GM23248 (cell line): ENCODE measurements around the gene CNTNAP4. TPM values are rescaled to one million over a fixed set of nuclear protein-coding genes. Genes with fewer than 3 reads are reported as not detected.

Experiments
- DNase-seq: peaks from one replicate; pipeline ENCODE4 v3.0.0-alpha.2; 2015
- H2AFZ ChIP-seq: fragments of 200-600 bp; sonication (generic); 2 replicates; pipeline ENCODE4 v1.6.1; 2016; ENCODE audit warnings: antibody characterized with exemption
- H3F3A ChIP-seq: fragments of 200-600 bp; sonication (generic); 2 replicates; pipeline ENCODE4 v1.6.1; 2016; ENCODE audit warnings: mild to moderate bottlenecking, antibody characterized with exemption, mixed run types; ENCODE audit not compliant: insufficient read depth
- H3K27ac ChIP-seq: fragments of 200-600 bp; sonication (generic); 2 replicates; pipeline ENCODE4 v1.5.1; 2016; ENCODE audit warnings: mild to moderate bottlenecking
- H3K27me3 ChIP-seq: fragments of 200-600 bp; sonication (generic); replicated peaks from 2 replicates; pipeline ENCODE4 v1.6.1; 2016; ENCODE audit warnings: mild to moderate bottlenecking; ENCODE audit not compliant: insufficient read depth
- H3K36me3 ChIP-seq: fragments of 200-600 bp; sonication (generic); 2 replicates; pipeline ENCODE4 v1.6.1; 2016; ENCODE audit warnings: low read depth, mild to moderate bottlenecking
- H3K4me1 ChIP-seq: fragments of 200-600 bp; sonication (generic); 2 replicates; pipeline ENCODE4 v1.6.1; 2016; ENCODE audit warnings: mild to moderate bottlenecking; ENCODE audit not compliant: insufficient read depth
- H3K4me2 ChIP-seq: fragments of 200-600 bp; sonication (generic); one replicate; pipeline ENCODE4 v1.6.1; 2016; ENCODE audit warnings: mild to moderate bottlenecking; ENCODE audit not compliant: unreplicated experiment
- H3K4me3 ChIP-seq: fragments of 200-600 bp; sonication (generic); 2 replicates; pipeline ENCODE4 v1.5.1; 2016; ENCODE audit warnings: mild to moderate bottlenecking
- H3K79me2 ChIP-seq: fragments of 200-600 bp; sonication (generic); 2 replicates; pipeline ENCODE4 v1.6.1; 2016; ENCODE audit warnings: mild to moderate bottlenecking; ENCODE audit not compliant: insufficient read depth
- H3K9ac ChIP-seq: fragments of 200-600 bp; sonication (generic); 2 replicates; pipeline ENCODE4 v1.6.1; 2016; ENCODE audit warnings: mild to moderate bottlenecking
- H3K9me2 ChIP-seq: fragments of 200-600 bp; sonication (generic); 2 replicates; pipeline ENCODE4 v1.6.1; 2016; ENCODE audit warnings: mixed run types, mild to moderate bottlenecking, moderate library complexity; ENCODE audit not compliant: insufficient read depth
- H3K9me3 ChIP-seq: fragments of 200-600 bp; sonication (generic); one replicate; pipeline ENCODE4 v1.6.1; 2017; ENCODE audit warnings: low read depth
- H4K20me1 ChIP-seq: fragments of 200-600 bp; sonication (generic); 2 replicates; pipeline ENCODE4 v1.6.0; 2016; ENCODE audit not compliant: insufficient read depth
- EZH2 ChIP-seq: fragments of 200-600 bp; sonication (generic); IDR thresholded peaks from 2 replicates; pipeline ENCODE4 v1.6.1; 2018; ENCODE audit warnings: antibody characterized with exemption, mild to moderate bottlenecking; ENCODE audit not compliant: insufficient read depth, poor library complexity, severe bottlenecking
- EZH2phosphoT487 ChIP-seq: fragments of 200-600 bp; sonication (generic); IDR thresholded peaks from 2 replicates; pipeline ENCODE4 v1.6.1; 2018; ENCODE audit warnings: antibody characterized with exemption, moderate library complexity, mild to moderate bottlenecking, low read depth; ENCODE audit not compliant: insufficient read depth
- WGBS, 2 experiments: methylation state at CpG; one replicate each; pipeline ENCODE4 v1.1.6; 2015 to 2017; ENCODE audit warnings: low lambda C conversion rate in 2 of 2, low coverage in 1 of 2; ENCODE audit errors: missing lambda C conversion rate in 2 of 2; 5-methylcytosine and 5-hydroxymethylcytosine counted together
- in situ Hi-C: fragments of 300-500 bp; cut with MboI; formaldehyde crosslinking; loops from 2 replicates; pipeline ENCODE4 v1.15.0; 2020
- polyA plus RNA-seq: library from polyadenylated mRNA; unstranded; fragments of >200 nt; fragmentation: Nextera tagmentation; extraction: Ambion mirVana; gene quantifications from 2 replicates; pipeline ENCODE4 v1.2.1, GENCODE V29; 2016
- total RNA-seq: library from RNA; depleted of rRNA; stranded (reverse); fragments of >200 nt; shearing (Covaris generic); gene quantifications from 2 replicates; pipeline ENCODE4 v1.2.3, GENCODE V29; 2014

Gene CNTNAP4
- total and polyA plus RNA-seq, 2 experiments from 2014 or later, result not detected

- Histone ChIP-seq H3K4me1 (no peaks in the 10 kb centered on the region), H3F3A (no peaks in the 10 kb centered on the region), H3K9me3 (peaks cover 5% of the 10 kb centered on the region), H3K27me3 (no peaks in the 10 kb centered on the region), H2AFZ (no peak overlapping the region), H3K27ac (no peak overlapping the region), H3K79me2 (no peaks in the 10 kb centered on the region), H4K20me1 (no peaks in the 10 kb centered on the region), H3K9ac (no peak overlapping the region), H3K4me2 (no peak overlapping the region), H3K36me3 (no peaks in the 10 kb centered on the region), H3K4me3 (no peak overlapping the region), H3K9me2 (no peaks in the 10 kb centered on the region)
- 8 to 12% methylated on average over 3 of the region's 3 CpGs for WGBS, 2 experiments
- DNase-seq, result no peak
- in situ Hi-C loops, result no loop called here
- TF ChIP-seq EZH2phosphoT487 (no peak), EZH2 (no peak)
These were observed 262.4 kb downstream of the CNTNAP4 start for GRCh38 chr16:76539609-76540008.

GRCh38 chr16:76541070-76541469, 263.9 kb downstream of the CNTNAP4 start:
- no peak overlapping the region for H3K4me3 ChIP-seq
- no peaks in the 10 kb centered on the region for H4K20me1 ChIP-seq
- H3K9me3 ChIP-seq, result peaks cover 5% of the 10 kb centered on the region
- H3K9me2 ChIP-seq, result no peaks in the 10 kb centered on the region
- in situ Hi-C loops, result no loop called here
- no peaks in the 10 kb centered on the region for H3F3A ChIP-seq
- H3K27me3 ChIP-seq, result no peaks in the 10 kb centered on the region
- H2AFZ ChIP-seq, result no peak overlapping the region
- DNase-seq, result no peak
- H3K79me2 ChIP-seq, result no peaks in the 10 kb centered on the region
- no peaks in the 10 kb centered on the region for H3K4me1 ChIP-seq
- H3K9ac ChIP-seq, result no peak overlapping the region
- no peaks in the 10 kb centered on the region for H3K36me3 ChIP-seq
- no peak for TF ChIP-seq EZH2
- TF ChIP-seq EZH2phosphoT487, result no peak
- WGBS, 2 experiments, result 15 to 21% methylated on average over 1 of the region's 1 CpG
- no peak overlapping the region for H3K4me2 ChIP-seq
- no peak overlapping the region for H3K27ac ChIP-seq

GRCh38 chr16:76565542-76565941, 288.3 kb downstream of the CNTNAP4 start:
- H3K27me3 ChIP-seq, result no peaks in the 10 kb centered on the region
- H3K9me2 ChIP-seq, result no peaks in the 10 kb centered on the region
- no peaks in the 10 kb centered on the region for H3K9me3 ChIP-seq
- DNase-seq, result no peak
- H3K27ac ChIP-seq, result no peak overlapping the region
- no peak for TF ChIP-seq EZH2
- H3K4me1 ChIP-seq, result no peaks in the 10 kb centered on the region
- H3K4me2 ChIP-seq, result no peak overlapping the region
- no peak overlapping the region for H3K4me3 ChIP-seq
- H2AFZ ChIP-seq, result no peak overlapping the region
- no peaks in the 10 kb centered on the region for H3K79me2 ChIP-seq
- no peaks in the 10 kb centered on the region for H4K20me1 ChIP-seq
- in situ Hi-C loops, result no loop called here
- no peak overlapping the region for H3K9ac ChIP-seq
- H3K36me3 ChIP-seq, result no peaks in the 10 kb centered on the region
- H3F3A ChIP-seq, result no peaks in the 10 kb centered on the region
- WGBS, 2 experiments, result 12 to 24% methylated on average over 2 of the region's 2 CpGs

- Histone ChIP-seq H3K9ac (no peak overlapping the region), H3K27ac (no peak overlapping the region), H3K4me3 (no peak overlapping the region), H3K27me3 (no peaks in the 10 kb centered on the region), H3K9me3 (no peaks in the 10 kb centered on the region), H3K4me1 (no peaks in the 10 kb centered on the region), H3K79me2 (no peaks in the 10 kb centered on the region), H2AFZ (no peak overlapping the region), H3F3A (no peaks in the 10 kb centered on the region), H3K4me2 (no peak overlapping the region), H3K36me3 (no peaks in the 10 kb centered on the region), H4K20me1 (no peaks in the 10 kb centered on the region), H3K9me2 (no peaks in the 10 kb centered on the region)
- 19 to 28% methylated on average over 3 of the region's 3 CpGs for WGBS, 2 experiments
- DNase-seq, result no peak
- in situ Hi-C loops, result no loop called here
- TF ChIP-seq EZH2 (no peak), EZH2phosphoT487 (no peak)
These were observed 294.6 kb downstream of the CNTNAP4 start for GRCh38 chr16:76571755-76572154.

- H2AFZ ChIP-seq, result no peak overlapping the region
- WGBS, 2 experiments, result 46 to 54% methylated on average over 2 of the region's 2 CpGs
- H3K27ac ChIP-seq, result no peak overlapping the region
- no peak for DNase-seq
- H3K27me3 ChIP-seq, result no peaks in the 10 kb centered on the region
- H3K36me3 ChIP-seq, result no peaks in the 10 kb centered on the region
- H3K79me2 ChIP-seq, result no peaks in the 10 kb centered on the region
- no peak overlapping the region for H3K4me3 ChIP-seq
- H3K9me3 ChIP-seq, result no peaks in the 10 kb centered on the region
- TF ChIP-seq EZH2phosphoT487 (no peak), EZH2 (no peak)
- H3F3A ChIP-seq, result no peaks in the 10 kb centered on the region
- in situ Hi-C loops, result no loop called here
- no peaks in the 10 kb centered on the region for H3K4me1 ChIP-seq
- no peaks in the 10 kb centered on the region for H3K9me2 ChIP-seq
- H3K4me2 ChIP-seq, result no peak overlapping the region
- no peaks in the 10 kb centered on the region for H4K20me1 ChIP-seq
- H3K9ac ChIP-seq, result no peak overlapping the region
These were observed 296.1 kb downstream of the CNTNAP4 start for GRCh38 chr16:76573281-76573680.
